K562 (cell line): ENCODE measurements around the gene POLR2H. TPM values are rescaled to one million over a fixed set of nuclear protein-coding genes. Genes with fewer than 3 reads are reported as not detected.
A peak's percentile ranks its signal among the peaks of the same experiment; 100 is the strongest.

Experiments
- ATAC-seq: fragments of 200-7000 bp; cut with Tn5 transposase; 3 replicates; pipeline ENCODE4 v1.9.1; 2020; ENCODE audit warnings: moderate library complexity
- BruUV-seq: library from RNA; stranded (reverse); fragments of 400-500 nt; replicated peaks from 2 replicates; lab custom pipeline; 2021; lab: Mats Ljungman, UMichigan
- CTCF ChIA-PET: fragments of 300-600 bp; formaldehyde crosslinking; extraction: SDS; loops from one replicate; lab custom pipeline; 2021; ENCODE audit warnings: low intra/inter-chr PET ratio; lab: Yijun Ruan, JAX
- POLR2A ChIA-PET: fragments of 300-600, 350-650 bp; sonication (Branson Sonifier 250); formaldehyde crosslinking; extraction: SDS; loops from one replicate; lab custom pipeline; 2021; ENCODE audit warnings: antibody characterized with exemption, inconsistent platforms; lab: Yijun Ruan, JAX
- DNase-seq, 4 experiments: peaks; one replicate each; pipeline versions ENCODE4 v3.0.0 to v3.0.0-alpha.2; 2011 to 2018; ENCODE audit warnings: low spot score in 3 of 4, mixed read lengths in 3 of 4; ENCODE audit errors: extremely low read depth in 1 of 4
- FAIRE-seq: peaks from 2 replicates; lab custom pipeline; 2011; peaks lifted over from hg19 to GRCh38; lab: Jason Lieb, UNC
- H2AFZ ChIP-seq: 2 replicates; pipeline ENCODE4 v1.6.0; 2011; ENCODE audit warnings: low read depth, low read length, control low read depth, inconsistent platforms
- H3K27ac ChIP-seq: fragments of 200-600 bp; 3 replicates; pipeline ENCODE4 v1.8.0; 2011; ENCODE audit warnings: low read depth, mild to moderate bottlenecking, control low read depth, inconsistent platforms, low read length, moderate library complexity, mixed read lengths; ENCODE audit errors: extremely low read depth
- H3K27me3 ChIP-seq, 2 experiments: fragments of 300-600 bp in 1 of 2; 2 replicates in 1 of 2; 3 replicates in 1 of 2; pipeline versions ENCODE4 v1.6.0 to v1.8.0; 2011; ENCODE audit warnings: inconsistent platforms in 2 of 2, low read length in 2 of 2, mild to moderate bottlenecking in 1 of 2, mixed read lengths in 1 of 2, moderate library complexity in 1 of 2; ENCODE audit not compliant: control insufficient read depth in 2 of 2, insufficient read depth in 2 of 2
- H3K36me3 ChIP-seq: fragments of 300-600 bp; 3 replicates; pipeline ENCODE4 v1.8.0; 2011; ENCODE audit warnings: mild to moderate bottlenecking, low read length, inconsistent platforms; ENCODE audit not compliant: control insufficient read depth, insufficient read depth
- H3K4me1 ChIP-seq, 2 experiments: fragments of 200-600 bp in 1 of 2; replicated peaks in 1 of 2; 2 replicates in 1 of 2; 3 replicates in 1 of 2; pipeline versions ENCODE4 v1.5.1 to v1.8.0; 2011; ENCODE audit warnings: inconsistent platforms in 2 of 2, low read length in 2 of 2, mild to moderate bottlenecking in 1 of 2, mixed read lengths in 1 of 2, moderate library complexity in 1 of 2; ENCODE audit not compliant: control insufficient read depth in 2 of 2, insufficient read depth in 2 of 2
- H3K4me2 ChIP-seq: 2 replicates; pipeline ENCODE4 v1.6.1; 2011; ENCODE audit warnings: low read length, control low read depth, inconsistent platforms, mixed read lengths; ENCODE audit not compliant: insufficient read depth
- H3K4me3 ChIP-seq: fragments of 200-600 bp; sonication (generic), shearing (Covaris generic); 2 replicates; pipeline ENCODE4 v1.5.1; 2016; ENCODE audit warnings: control low read depth, inconsistent platforms
- H3K79me2 ChIP-seq: fragments of 200-600 bp; 3 replicates; pipeline ENCODE4 v1.8.0; 2011; ENCODE audit warnings: low read length, inconsistent platforms; ENCODE audit not compliant: control insufficient read depth, insufficient read depth
- H3K9ac ChIP-seq, 2 experiments: 2 replicates each; pipeline versions ENCODE4 v1.6.0 to v1.6.1; 2011; ENCODE audit warnings: low read depth in 2 of 2, low read length in 2 of 2, control low read depth in 1 of 2, inconsistent platforms in 1 of 2, mild to moderate bottlenecking in 1 of 2, mixed read lengths in 1 of 2; ENCODE audit not compliant: insufficient read depth in 1 of 2
- H3K9me1 ChIP-seq: one replicate; pipeline ENCODE4 v1.6.0; 2011; ENCODE audit warnings: inconsistent platforms, mild to moderate bottlenecking, low read length, moderate library complexity; ENCODE audit not compliant: control insufficient read depth, insufficient read depth
- H3K9me3 ChIP-seq: replicated peaks from 2 replicates; pipeline ENCODE4 v1.5.1; 2011; ENCODE audit warnings: low read depth, low read length, inconsistent platforms; ENCODE audit not compliant: control insufficient read depth, insufficient read depth
- H4K20me1 ChIP-seq: replicated peaks from 2 replicates; pipeline ENCODE4 v1.6.1; 2011; ENCODE audit warnings: low read length, inconsistent platforms, mixed read lengths; ENCODE audit not compliant: control insufficient read depth, insufficient read depth
- ADNP ChIP-seq: fragments of 200-800 bp; sonication (Bioruptor generic); IDR thresholded peaks from 2 replicates; pipeline ENCODE4 v1.6.1; 2016; ENCODE audit warnings: missing genetic modification characterization, missing compliant biosample characterization
- ARID3B ChIP-seq: fragments of 250-450 bp; sonication (Bioruptor Pico); IDR thresholded peaks from 2 replicates; pipeline ENCODE4 v1.4.0; 2020; ENCODE audit warnings: borderline replicate concordance
- CHCHD3 ChIP-seq: fragments of 250-450 bp; sonication (Bioruptor Pico); IDR thresholded peaks from 2 replicates; pipeline ENCODE4 v2.1.2; 2022; ENCODE audit warnings: mild to moderate bottlenecking
- CREB3 ChIP-seq: fragments of 450-650 bp; conservative IDR thresholded peaks from 2 replicates; pipeline ENCODE4 v1.6.1; 2016; ENCODE audit warnings: missing genetic modification characterization, low read depth, mild to moderate bottlenecking, missing compliant biosample characterization, moderate library complexity
- KDM4B ChIP-seq, 2 experiments: fragments of 450-650 bp in 1 of 2; sonication (generic) in 1 of 2; IDR thresholded peaks; 2 replicates each; pipeline ENCODE4 v1.6.1; 2016 to 2017; ENCODE audit warnings: borderline replicate concordance in 2 of 2, antibody characterized with exemption in 1 of 2, low read depth in 1 of 2, mild to moderate bottlenecking in 1 of 2
- SAFB2 ChIP-seq: fragments of 200-400 bp; formaldehyde crosslinking; IDR thresholded peaks from 2 replicates; pipeline ENCODE4 v1.6.1; 2018; ENCODE audit warnings: borderline replicate concordance, low read length, low read depth, moderate library complexity; ENCODE audit not compliant: severe bottlenecking
- SMAD2 ChIP-seq: fragments of 150-350 bp; IDR thresholded peaks from 2 replicates; pipeline ENCODE4 v1.6.1; 2014; ENCODE audit warnings: low read depth, mild to moderate bottlenecking, low read length
- SMARCE1 ChIP-seq: fragments of 450-650 bp; IDR thresholded peaks from 2 replicates; pipeline ENCODE4 v1.7.1; 2016; ENCODE audit warnings: mild to moderate bottlenecking
- SNRNP70 ChIP-seq: fragments of 200-400 bp; formaldehyde crosslinking; optimal IDR thresholded peaks from 2 replicates; pipeline ENCODE3; 2017; ENCODE audit warnings: low read depth, low read length
- THRA ChIP-seq: fragments of 450-650 bp; IDR thresholded peaks from 2 replicates; pipeline ENCODE4 v1.6.1; 2017; ENCODE audit warnings: mild to moderate bottlenecking, moderate library complexity
- UBTF ChIP-seq, 2 experiments: IDR thresholded peaks; 2 replicates each; pipeline ENCODE4 v1.6.1; 2012; ENCODE audit warnings: improper control_type of control experiment in 2 of 2, low read depth in 2 of 2, low read length in 2 of 2, borderline replicate concordance in 1 of 2
- ZBTB9 ChIP-seq: fragments of 450-650 bp; formaldehyde crosslinking; IDR thresholded peaks from 2 replicates; pipeline ENCODE4 v1.4.0; 2020; ENCODE audit warnings: mild to moderate bottlenecking, moderate library complexity
- ZNF124 ChIP-seq: sonication (generic); formaldehyde crosslinking; IDR thresholded peaks from 2 replicates; pipeline ENCODE4 v1.8.1; 2022; ENCODE audit warnings: missing genetic modification reagents
- WGBS: fragments of 100-300 bp; shearing (Covaris generic); methylation state at CpG from one replicate; pipeline ENCODE4 v1.1.6; 2016; ENCODE audit warnings: low coverage, mixed read lengths; ENCODE audit not compliant: insufficient coverage; ENCODE audit errors: missing lambda C conversion rate; 5-methylcytosine and 5-hydroxymethylcytosine counted together
- in situ Hi-C: fragments of 300-500 bp; cut with MboI; formaldehyde crosslinking; loops from 4 replicates; pipeline ENCODE4 v1.15.0; 2018; ENCODE audit warnings: inconsistent platforms, mixed read lengths
- intact Hi-C: fragments of 100-400 bp; cut with micrococcal nuclease; formaldehyde crosslinking; loops from 2 replicates; pipeline ENCODE4 v1.14.2; 2022
- polyA plus RNA-seq, 8 experiments: library from polyadenylated mRNA; depleted of rRNA in 4 of 8; stranded (reverse) in 5 of 8; unstranded in 3 of 8; fragments of >200 nt; fragmentation: Nextera tagmentation in 2 of 8; fragmentation: Illumina TruSeq in 1 of 8; extraction: Ambion mirVana in 2 of 8; extraction: Trizol in 1 of 8; gene quantifications; 2 replicates each; pipeline versions ENCODE4 v1.2.1 to v1.2.3, GENCODE V29; 2011 to 2014; ENCODE audit warnings: inconsistent platforms in 1 of 8, missing spikeins in 1 of 8
- total RNA-seq, 7 experiments: library from RNA; depleted of rRNA in 6 of 7; stranded (reverse); fragments of >200 nt in 6 of 7; fragmentation: Illumina TruSeq in 2 of 7; extraction: Trizol in 2 of 7; gene quantifications; 2 replicates each; pipeline versions ENCODE4 v1.2.1 to v1.2.3, GENCODE V29; 2011 to 2021; ENCODE audit warnings: low replicate concordance in 1 of 7

Gene POLR2H
- total and polyA plus RNA-seq, 9 of the 15 experiments (the other 6 are each of a cell fraction or from before 2014, with no cell fraction given): 128 to 512 (median 220) TPM

- POLR2A ChIA-PET: interaction anchor here (0.6 to 2.0 kb wide), 7 partner anchors 9 to 32 kb away, joined by 3 to 9 read pairs (median 7); partner anchors contain the start of gene THPO
- FAIRE-seq (peak; percentile 90), ATAC-seq (peak; percentile 49), DNase-seq (peak in 3 of 4 experiments; percentile 43 to 87 (median 68))
- H3K27me3 ChIP-seq: no peaks in the 10 kb centered on the region
- no peaks in the 10 kb centered on the region for H4K20me1 ChIP-seq
- 12% methylated on average over 12 of the region's 12 CpGs for WGBS
- BruUV-seq: no TSS peak
- peak overlapping the region; percentile 88 for H3K27ac ChIP-seq
- H3K4me1 ChIP-seq: peaks cover 59 to 72% of the 10 kb centered on the region in 2 experiments
- peaks cover 6% of the 10 kb centered on the region for H3K9me1 ChIP-seq
- peaks cover 8% of the 10 kb centered on the region; the same call in 2 of the 3 replicates for H3K79me2 ChIP-seq
- peak overlapping the region; percentile 60 to 88 for H3K9ac ChIP-seq
- H3K36me3 ChIP-seq: peaks cover 55% of the 10 kb centered on the region; the same call in 2 of the 3 replicates
- intact Hi-C loops (no loop called here), in situ Hi-C loops (no loop called here)
- no peaks in the 10 kb centered on the region for H3K9me3 ChIP-seq
- H3K4me3 ChIP-seq: no peak overlapping the region
- H2AFZ ChIP-seq: peak overlapping the region; percentile 64
- CTCF ChIA-PET: no interaction called here
- peak overlapping the region; percentile 79 for H3K4me2 ChIP-seq
- TF ChIP-seq SAFB2 (no peak), ZNF124 (CRISPR knock-in tag) (no peak), CHCHD3 (no peak), KDM4B (IDR thresholded peaks at IDR 0.05; ENCODE audit: borderline replicate concordance in 2 of 2, low read depth in 1 of 2) (no peak), ZBTB9 (CRISPR knock-in tag) (no peak), THRA (no peak), SMARCE1 (peak; percentile 48; the same call in 1 of the 2 replicates), CREB3 (tag) (no peak), SNRNP70 (no peak), ARID3B (CRISPR knock-in tag) (no peak), SMAD2 (no peak), UBTF (IDR thresholded peaks at IDR 0.05; ENCODE audit: borderline replicate concordance in 1 of 2, low read depth in 2 of 2, low read length in 2 of 2) (no peak), ADNP (tag) (no peak)
These were observed 14.0 kb upstream of the POLR2H start for GRCh38 chr3:184347321-184348056.
